ENCODE results near the gene LRP2.

DNA sequence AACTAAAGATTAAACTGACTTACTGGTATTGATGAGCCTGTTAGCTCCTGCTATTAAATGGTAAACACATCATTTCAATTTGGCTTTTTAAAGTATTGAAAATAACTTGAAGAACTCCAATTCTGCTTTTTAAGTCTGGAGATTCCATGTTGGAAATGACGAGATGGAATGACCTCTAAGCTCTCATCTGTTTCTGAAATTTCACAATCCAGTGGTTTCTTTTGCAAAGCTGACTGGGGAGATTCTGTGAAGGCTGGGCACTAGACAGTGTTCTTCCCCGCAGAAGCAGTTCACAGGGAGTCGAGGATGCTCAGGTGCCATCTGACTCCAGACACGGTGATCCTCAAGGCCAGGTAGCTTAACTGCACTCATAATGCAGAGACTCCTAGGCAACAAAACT, 248.3 kb downstream of the LRP2 start:
- no peak for TF ChIP-seq ZNF341 (tag by site-specific recombination; IDR thresholded peaks at IDR 0.05; ENCODE audit: low read depth)
- TF ChIP-seq, protein P1, sequence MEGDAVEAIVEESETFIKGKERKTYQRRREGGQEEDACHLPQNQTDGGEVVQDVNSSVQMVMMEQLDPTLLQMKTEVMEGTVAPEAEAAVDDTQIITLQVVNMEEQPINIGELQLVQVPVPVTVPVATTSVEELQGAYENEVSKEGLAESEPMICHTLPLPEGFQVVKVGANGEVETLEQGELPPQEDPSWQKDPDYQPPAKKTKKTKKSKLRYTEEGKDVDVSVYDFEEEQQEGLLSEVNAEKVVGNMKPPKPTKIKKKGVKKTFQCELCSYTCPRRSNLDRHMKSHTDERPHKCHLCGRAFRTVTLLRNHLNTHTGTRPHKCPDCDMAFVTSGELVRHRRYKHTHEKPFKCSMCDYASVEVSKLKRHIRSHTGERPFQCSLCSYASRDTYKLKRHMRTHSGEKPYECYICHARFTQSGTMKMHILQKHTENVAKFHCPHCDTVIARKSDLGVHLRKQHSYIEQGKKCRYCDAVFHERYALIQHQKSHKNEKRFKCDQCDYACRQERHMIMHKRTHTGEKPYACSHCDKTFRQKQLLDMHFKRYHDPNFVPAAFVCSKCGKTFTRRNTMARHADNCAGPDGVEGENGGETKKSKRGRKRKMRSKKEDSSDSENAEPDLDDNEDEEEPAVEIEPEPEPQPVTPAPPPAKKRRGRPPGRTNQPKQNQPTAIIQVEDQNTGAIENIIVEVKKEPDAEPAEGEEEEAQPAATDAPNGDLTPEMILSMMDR (tag by site-specific recombination; IDR thresholded peaks at IDR 0.05) = no peak
- TF ChIP-seq ZNF48 (tag by site-specific recombination; IDR thresholded peaks at IDR 0.05) = no peak
- TF ChIP-seq, protein P2, sequence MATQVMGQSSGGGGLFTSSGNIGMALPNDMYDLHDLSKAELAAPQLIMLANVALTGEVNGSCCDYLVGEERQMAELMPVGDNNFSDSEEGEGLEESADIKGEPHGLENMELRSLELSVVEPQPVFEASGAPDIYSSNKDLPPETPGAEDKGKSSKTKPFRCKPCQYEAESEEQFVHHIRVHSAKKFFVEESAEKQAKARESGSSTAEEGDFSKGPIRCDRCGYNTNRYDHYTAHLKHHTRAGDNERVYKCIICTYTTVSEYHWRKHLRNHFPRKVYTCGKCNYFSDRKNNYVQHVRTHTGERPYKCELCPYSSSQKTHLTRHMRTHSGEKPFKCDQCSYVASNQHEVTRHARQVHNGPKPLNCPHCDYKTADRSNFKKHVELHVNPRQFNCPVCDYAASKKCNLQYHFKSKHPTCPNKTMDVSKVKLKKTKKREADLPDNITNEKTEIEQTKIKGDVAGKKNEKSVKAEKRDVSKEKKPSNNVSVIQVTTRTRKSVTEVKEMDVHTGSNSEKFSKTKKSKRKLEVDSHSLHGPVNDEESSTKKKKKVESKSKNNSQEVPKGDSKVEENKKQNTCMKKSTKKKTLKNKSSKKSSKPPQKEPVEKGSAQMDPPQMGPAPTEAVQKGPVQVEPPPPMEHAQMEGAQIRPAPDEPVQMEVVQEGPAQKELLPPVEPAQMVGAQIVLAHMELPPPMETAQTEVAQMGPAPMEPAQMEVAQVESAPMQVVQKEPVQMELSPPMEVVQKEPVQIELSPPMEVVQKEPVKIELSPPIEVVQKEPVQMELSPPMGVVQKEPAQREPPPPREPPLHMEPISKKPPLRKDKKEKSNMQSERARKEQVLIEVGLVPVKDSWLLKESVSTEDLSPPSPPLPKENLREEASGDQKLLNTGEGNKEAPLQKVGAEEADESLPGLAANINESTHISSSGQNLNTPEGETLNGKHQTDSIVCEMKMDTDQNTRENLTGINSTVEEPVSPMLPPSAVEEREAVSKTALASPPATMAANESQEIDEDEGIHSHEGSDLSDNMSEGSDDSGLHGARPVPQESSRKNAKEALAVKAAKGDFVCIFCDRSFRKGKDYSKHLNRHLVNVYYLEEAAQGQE (tag by site-specific recombination; IDR thresholded peaks at IDR 0.05) = no peak
- no peak for TF ChIP-seq YY1 (tag by site-specific recombination; IDR thresholded peaks at IDR 0.05)
- TF ChIP-seq ZBTB1 (tag by site-specific recombination; IDR thresholded peaks at IDR 0.05) = no peak
- no peak for TF ChIP-seq ZNF169 (tag by site-specific recombination; IDR thresholded peaks at IDR 0.05)

Measured in HEK293 (cell line).